ENCODE data around the gene TRIM43B.
"Not testable (repeated sequence)": the region's sequence is repeated elsewhere in the genome, so short reads cannot be mapped to it uniquely, and the experiment has no call there.

- not testable (repeated sequence) for TF ChIP-seq TAF1 (IDR thresholded peaks at IDR 0.05; ENCODE audit: low read depth, low read length); POLR2A (IDR thresholded peaks at IDR 0.05; ENCODE audit: low read depth, low read length); PAX5 (IDR thresholded peaks at IDR 0.05; ENCODE audit: insufficient read depth, low read length, severe bottlenecking)
Observed at GRCh38 chr2:95442474-95443099, 42.0 kb downstream of the TRIM43B start.
